Measurements from ENCODE around the gene EOGT.

EOGT gene

GRCh38 chr3:68958932-68959331 lies 54.6 kb downstream of the EOGT start:
- TF ChIP-seq ZNF274 (IDR thresholded peaks at IDR 0.05; ENCODE audit: low read depth, low read length), result no peak
- H3K4me3 ChIP-seq (ENCODE audit: low read length), result no peak overlapping the region

- H3K4me3 ChIP-seq (ENCODE audit: low read length), result no peak overlapping the region
- TF ChIP-seq ZNF274 (IDR thresholded peaks at IDR 0.05; ENCODE audit: low read depth, low read length), result no peak
Observed at GRCh38 chr3:68957895-68958294, 55.6 kb downstream of the EOGT start.

- no peak overlapping the region for H3K4me3 ChIP-seq (ENCODE audit: low read length)
- TF ChIP-seq ZNF274 (IDR thresholded peaks at IDR 0.05; ENCODE audit: low read depth, low read length), result no peak
Observed at GRCh38 chr3:68953816-68954444, 59.6 kb downstream of the EOGT start.

GRCh38 chr3:68945225-68945624 lies 68.3 kb downstream of the EOGT start:
- H3K4me3 ChIP-seq (ENCODE audit: low read length), result no peak overlapping the region
- TF ChIP-seq ZNF274 (IDR thresholded peaks at IDR 0.05; ENCODE audit: low read depth, low read length), result no peak

- TF ChIP-seq ZNF274 (IDR thresholded peaks at IDR 0.05; ENCODE audit: low read depth, low read length), result no peak
- no peak overlapping the region for H3K4me3 ChIP-seq (ENCODE audit: low read length)
Observed at GRCh38 chr3:68943753-68944500, 69.6 kb downstream of the EOGT start.

- no peak overlapping the region for H3K4me3 ChIP-seq (ENCODE audit: low read length)
- TF ChIP-seq ZNF274 (IDR thresholded peaks at IDR 0.05; ENCODE audit: low read depth, low read length), result no peak
Observed at GRCh38 chr3:68941055-68941454, 72.4 kb downstream of the EOGT start.

GRCh38 chr3:68936856-68937255 lies 76.6 kb downstream of the EOGT start:
- no peak overlapping the region for H3K4me3 ChIP-seq (ENCODE audit: low read length)
- no peak for TF ChIP-seq ZNF274 (IDR thresholded peaks at IDR 0.05; ENCODE audit: low read depth, low read length)

GRCh38 chr3:68935778-68936177 lies 77.7 kb downstream of the EOGT start:
- H3K4me3 ChIP-seq (ENCODE audit: low read length), result no peak overlapping the region
- no peak for TF ChIP-seq ZNF274 (IDR thresholded peaks at IDR 0.05; ENCODE audit: low read depth, low read length)

GRCh38 chr3:68931406-68932149 lies 81.9 kb downstream of the EOGT start:
- TF ChIP-seq ZNF274 (IDR thresholded peaks at IDR 0.05; ENCODE audit: low read depth, low read length), result no peak
- no peak overlapping the region for H3K4me3 ChIP-seq (ENCODE audit: low read length)

Measured in GM08714 (cell line).